Natural killer cell (primary cell): Measurements from ENCODE around the gene YPEL1. TPM values are rescaled to one million over a fixed set of nuclear protein-coding genes. Genes with fewer than 3 reads are reported as not detected.

Experiments used
- ATAC-seq, 3 donors: fragments of 150-1000 bp in 2 of 3; fragments of 200-7000 bp in 1 of 3; cut with Tn5 transposase; 1 replicate in 1 of 3; 2 replicates in 2 of 3; pipeline ENCODE4 v1.10.0; 2021; ENCODE audit warnings: mild to moderate bottlenecking in 2 of 3, moderate library complexity in 2 of 3
- DNase-seq, 2 donors: peaks; one replicate each; pipeline versions ENCODE4 v3.0.0 to v3.0.0-alpha.2; 2013 to 2021; ENCODE audit warnings: mixed read lengths in 1 of 2
- H3K27ac ChIP-seq: one replicate; pipeline ENCODE4 v1.5.1; 2013; ENCODE audit warnings: mild to moderate bottlenecking, low read length
- H3K27me3 ChIP-seq: one replicate; pipeline ENCODE4 v1.6.1; 2013; ENCODE audit warnings: low read length; ENCODE audit not compliant: control insufficient read depth, insufficient read depth
- H3K36me3 ChIP-seq: one replicate; pipeline ENCODE4 v1.6.1; 2013; ENCODE audit warnings: low read length; ENCODE audit not compliant: control insufficient read depth, insufficient read depth
- H3K4me1 ChIP-seq: one replicate; pipeline ENCODE4 v1.6.1; 2013; ENCODE audit warnings: low read length; ENCODE audit not compliant: control insufficient read depth, insufficient read depth
- H3K4me3 ChIP-seq: one replicate; pipeline ENCODE4 v1.5.1; 2013; ENCODE audit warnings: low read length
- H3K9me3 ChIP-seq: one replicate; pipeline ENCODE4 v1.6.1; 2013; ENCODE audit warnings: low read length; ENCODE audit not compliant: control insufficient read depth, insufficient read depth
- H3K27ac Mint-ChIP-seq, 2 donors: one replicate each; pipeline ENCODE4 v1.8.0; 2022; ENCODE audit warnings: mild to moderate bottlenecking in 2 of 2, mixed read lengths in 2 of 2, moderate library complexity in 1 of 2
- H3K27me3 Mint-ChIP-seq, 2 donors: one replicate each; pipeline ENCODE4 v1.8.0; 2022; ENCODE audit warnings: low read depth in 2 of 2, mixed read lengths in 2 of 2
- H3K36me3 Mint-ChIP-seq: one replicate; pipeline ENCODE4 v1.8.0; 2022; ENCODE audit warnings: mixed read lengths
- H3K4me1 Mint-ChIP-seq, 2 donors: one replicate each; pipeline ENCODE4 v1.8.0; 2022; ENCODE audit warnings: mixed read lengths in 2 of 2
- H3K4me3 Mint-ChIP-seq: one replicate; pipeline ENCODE4 v1.8.0; 2022; ENCODE audit warnings: mild to moderate bottlenecking, moderate library complexity, mixed read lengths
- H3K9me3 Mint-ChIP-seq, 2 donors: one replicate each; pipeline ENCODE4 v1.8.0; 2022; ENCODE audit warnings: mixed read lengths in 2 of 2
- CTCF ChIP-seq: fragments of 200-600 bp; IDR thresholded peaks from one replicate; pipeline ENCODE4 v1.8.0; 2022; ENCODE audit warnings: antibody characterized with exemption
- WGBS: methylation state at CpG from one replicate; pipeline ENCODE4 v1.1.7; 2013; ENCODE audit warnings: missing lambda C conversion rate; ENCODE audit not compliant: insufficient coverage; 5-methylcytosine and 5-hydroxymethylcytosine counted together
- intact Hi-C: fragments of 100-400 bp; cut with micrococcal nuclease; formaldehyde crosslinking; loops from one replicate; pipeline ENCODE4 v1.14.2; 2022
- total RNA-seq, 4 donors: library from RNA; stranded (reverse); fragments of 120-200 nt in 1 of 4; gene quantifications; one replicate each; pipeline versions ENCODE4 v1.2.3 to v1.2.4, GENCODE V29; 2013 to 2022

The YPEL1 gene
- total RNA-seq, 3 donors from 2014 or later (not counting 1 experiment from before 2014, with no cell fraction given): 59.9 to 86.3 (median 68.8) TPM

DNA sequence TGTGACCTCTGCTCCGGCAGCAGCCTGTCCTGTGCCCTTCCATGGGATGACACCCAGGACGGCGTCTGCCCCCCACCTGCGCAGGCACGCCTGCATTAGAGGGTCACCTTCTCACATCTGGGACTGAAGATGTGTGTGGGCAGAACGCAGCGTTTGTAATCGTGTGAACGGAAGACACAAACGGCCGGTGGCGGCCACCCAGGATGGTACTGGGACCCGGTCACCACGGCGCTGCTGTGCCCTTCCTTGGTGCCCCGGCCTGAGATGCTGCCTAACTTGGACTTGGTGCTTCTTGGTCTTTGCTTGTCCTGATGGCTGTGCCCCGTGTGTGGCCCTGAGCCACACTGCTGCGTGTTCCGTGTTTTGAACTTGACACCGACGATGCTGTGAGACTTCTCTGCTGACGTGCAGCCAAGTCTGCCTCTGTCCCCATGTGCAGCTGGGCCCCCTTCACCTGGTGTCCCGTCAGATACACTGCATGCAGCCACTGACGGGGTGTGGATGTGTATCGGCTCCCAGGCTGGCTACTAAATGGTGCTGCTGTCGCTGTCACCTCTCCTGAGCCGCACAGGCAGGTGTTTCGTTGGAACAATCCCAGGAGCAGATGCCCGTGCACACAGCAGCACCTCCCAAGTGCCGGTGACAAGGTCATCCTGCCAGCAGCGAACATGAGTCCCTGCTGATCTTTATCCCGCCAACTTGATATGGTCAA is 21.4 kb downstream of the YPEL1 start:
- H3K9me3 ChIP-seq: no peaks in the 10 kb centered on the region
- Mint-ChIP-seq H3K4me1 (peaks cover 31 to 34% of the 10 kb centered on the region in 2 donors), H3K27ac (peak overlapping the region; percentile 43 to 80), H3K4me3 (no peak overlapping the region), H3K36me3 (no peaks in the 10 kb centered on the region), H3K9me3 (no peaks in the 10 kb centered on the region), H3K27me3 (no peaks in the 10 kb centered on the region)
- intact Hi-C loops: loop anchor here (5.0 kb wide), 1 partner anchor 153 kb away; the partner anchor contains the start of gene MAPK1
- no peak overlapping the region for H3K27ac ChIP-seq
- no peak for TF ChIP-seq CTCF
- WGBS: 96% methylated on average over 32 of the region's 32 CpGs
- DNase-seq (no peak), ATAC-seq (no peak)
- H3K36me3 ChIP-seq: peaks cover 21% of the 10 kb centered on the region
- H3K4me1 ChIP-seq: peaks cover 10% of the 10 kb centered on the region
- no peaks in the 10 kb centered on the region for H3K27me3 ChIP-seq
- no peak overlapping the region for H3K4me3 ChIP-seq

DNA sequence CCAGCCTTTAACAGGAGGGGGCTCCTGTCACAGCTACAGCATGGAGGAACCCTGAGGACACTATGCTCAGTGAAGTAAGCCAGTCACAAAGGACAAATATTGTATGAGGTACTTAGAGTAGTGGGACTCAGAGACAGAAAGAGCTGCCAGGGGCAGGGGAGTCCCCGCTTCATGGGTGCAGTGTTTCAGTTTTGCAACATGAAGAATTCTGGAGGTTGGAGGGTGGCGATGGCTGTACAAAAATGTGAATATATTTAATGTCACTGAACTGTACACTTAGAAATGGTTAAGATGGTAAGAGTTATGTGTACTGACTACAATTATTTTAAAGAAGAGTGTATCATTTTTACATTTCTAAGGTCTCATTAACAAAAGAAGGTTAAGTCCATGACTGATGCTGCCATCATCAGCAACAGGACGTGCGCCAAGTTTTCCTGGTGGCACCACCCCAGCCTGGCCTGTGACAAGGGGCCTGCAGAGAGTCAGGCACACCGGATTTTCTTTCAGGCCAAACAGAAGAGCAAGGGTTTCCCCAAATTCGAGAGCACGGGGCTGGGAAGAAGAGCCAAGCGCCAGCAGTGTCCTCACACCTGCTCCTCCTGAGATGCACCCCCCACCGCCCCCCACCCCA is 22.1 kb downstream of the YPEL1 start:
- Mint-ChIP-seq H3K9me3 (no peaks in the 10 kb centered on the region), H3K4me1 (peaks cover 25 to 27% of the 10 kb centered on the region in 2 donors), H3K27me3 (no peaks in the 10 kb centered on the region), H3K4me3 (no peak overlapping the region), H3K36me3 (no peaks in the 10 kb centered on the region), H3K27ac (peak overlapping the region; percentile 76 to 80)
- H3K4me3 ChIP-seq: no peak overlapping the region
- no peaks in the 10 kb centered on the region for H3K27me3 ChIP-seq
- no peak overlapping the region for H3K27ac ChIP-seq
- no peaks in the 10 kb centered on the region for H3K9me3 ChIP-seq
- WGBS: 79% methylated on average over 9 of the region's 9 CpGs
- peaks cover 25% of the 10 kb centered on the region for H3K36me3 ChIP-seq
- TF ChIP-seq CTCF: peak; percentile 45
- ATAC-seq: peak in 2 of 3 donors; percentile 19 to 42
- peaks cover 7% of the 10 kb centered on the region for H3K4me1 ChIP-seq
- DNase-seq: no peak
- intact Hi-C loops: loop anchor here (1.0 to 5.0 kb wide), 3 partner anchors 154 to 239 kb away; partner anchors contain the start of genes MAPK1 and PPM1F

DNA sequence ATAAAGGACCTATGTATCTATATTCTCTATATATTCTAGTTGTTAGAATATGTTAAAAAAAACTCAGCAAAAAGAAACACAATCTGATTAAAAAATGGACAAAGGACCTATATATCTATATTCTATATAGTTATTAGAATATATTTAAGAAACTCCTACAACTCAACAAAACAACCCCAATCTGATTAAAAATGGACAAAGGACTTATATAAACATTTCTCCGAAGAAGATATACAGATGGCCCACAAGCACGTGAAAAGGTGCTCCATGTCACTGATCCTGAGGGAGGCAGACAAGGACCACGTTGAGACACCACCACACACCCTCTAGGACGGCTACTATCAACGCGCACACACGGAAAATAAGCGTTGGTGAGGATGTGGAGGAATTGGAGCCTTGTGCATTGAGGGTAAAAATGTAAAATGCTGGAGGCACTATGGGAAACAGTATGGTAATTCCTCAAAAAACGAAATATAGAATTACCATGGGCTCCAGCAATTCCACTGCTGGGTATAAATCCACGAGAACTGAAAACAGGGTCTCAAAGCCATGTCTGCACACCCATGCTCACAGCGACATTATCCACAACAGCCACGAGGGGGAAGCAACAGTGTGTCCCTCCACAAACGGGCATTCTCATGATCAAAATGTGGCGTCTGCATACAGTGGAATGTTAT is 22.7 kb downstream of the YPEL1 start:
- peak overlapping the region; percentile 76 to 80 for H3K27ac Mint-ChIP-seq
- Histone ChIP-seq H3K36me3 (peaks cover 28% of the 10 kb centered on the region), H3K27me3 (no peaks in the 10 kb centered on the region), H3K27ac (no peak overlapping the region), H3K4me3 (no peak overlapping the region), H3K4me1 (peaks cover 7% of the 10 kb centered on the region), H3K9me3 (no peaks in the 10 kb centered on the region)
- no peak overlapping the region for H3K4me3 Mint-ChIP-seq
- H3K9me3 Mint-ChIP-seq: no peaks in the 10 kb centered on the region
- intact Hi-C loops: loop anchor here (1.0 to 5.0 kb wide), 3 partner anchors 154 to 240 kb away; partner anchors contain the start of genes MAPK1 and PPM1F
- peak; percentile 59 to 82 for DNase-seq
- H3K4me1 Mint-ChIP-seq: peaks cover 21% of the 10 kb centered on the region in 2 donors
- ATAC-seq: peak; percentile 83 to 98 (median 95)
- WGBS: 39% methylated on average over 11 of the region's 14 CpGs
- no peaks in the 10 kb centered on the region for H3K36me3 Mint-ChIP-seq
- peak; percentile 74 for TF ChIP-seq CTCF
- no peaks in the 10 kb centered on the region for H3K27me3 Mint-ChIP-seq
